HG03565 (cell line): ENCODE measurements around the gene TUBB2A.
"Not testable (repeated sequence)": the region's sequence is repeated elsewhere in the genome, so short reads cannot be mapped to it uniquely, and the experiment has no call there.

Experiments
- ATAC-seq: cut with Tn5 transposase; IDR thresholded peaks from one replicate; pipeline ENCODE4 v1.9.1; 2021; ENCODE audit warnings: mild to moderate bottlenecking, moderate library complexity; ENCODE audit not compliant: unreplicated experiment

TUBB2A gene

GRCh38 chr6:3183066-3183465 is 25.7 kb upstream of the TUBB2A start:
- ATAC-seq, result no peak

- ATAC-seq, result no peak
Observed at GRCh38 chr6:3181105-3181504, 23.8 kb upstream of the TUBB2A start.

- not testable (repeated sequence) for ATAC-seq
Observed at GRCh38 chr6:3179945-3180344, 22.6 kb upstream of the TUBB2A start.

- not testable (repeated sequence) for ATAC-seq
Observed at GRCh38 chr6:3178666-3179065, 21.3 kb upstream of the TUBB2A start.

GRCh38 chr6:3176562-3177355 is 19.4 kb upstream of the TUBB2A start:
- ATAC-seq, result no peak

- ATAC-seq, result no peak
Observed at GRCh38 chr6:3175715-3176402, 18.5 kb upstream of the TUBB2A start.

- ATAC-seq, result not testable (repeated sequence)
Observed at GRCh38 chr6:3173636-3174089, 16.3 kb upstream of the TUBB2A start.

GRCh38 chr6:3172789-3173188 is 15.4 kb upstream of the TUBB2A start:
- not testable (repeated sequence) for ATAC-seq

GRCh38 chr6:3171313-3172175 is 14.2 kb upstream of the TUBB2A start:
- not testable (repeated sequence) for ATAC-seq

- not testable (repeated sequence) for ATAC-seq
Observed at GRCh38 chr6:3170676-3171075, 13.3 kb upstream of the TUBB2A start.

GRCh38 chr6:3168046-3168445 is 10.7 kb upstream of the TUBB2A start:
- not testable (repeated sequence) for ATAC-seq

GRCh38 chr6:3166535-3167225 is 9.3 kb upstream of the TUBB2A start:
- not testable (repeated sequence) for ATAC-seq

GRCh38 chr6:3165631-3166534 is 8.5 kb upstream of the TUBB2A start:
- no peak for ATAC-seq

- no peak for ATAC-seq
Observed at GRCh38 chr6:3164388-3164787, 7.0 kb upstream of the TUBB2A start.

GRCh38 chr6:3163248-3163594 is 5.9 kb upstream of the TUBB2A start:
- no peak for ATAC-seq

GRCh38 chr6:3162565-3163247 is 5.4 kb upstream of the TUBB2A start:
- ATAC-seq, result no peak

GRCh38 chr6:3162067-3162497 is 4.7 kb upstream of the TUBB2A start:
- no peak for ATAC-seq

- ATAC-seq, result no peak
Observed at GRCh38 chr6:3159805-3160781, 2.7 kb upstream of the TUBB2A start.
